T-helper 9 cell (primary cell): ENCODE results near the gene AP3D1.

Source experiments
- DNase-seq: peaks from one replicate; pipeline ENCODE4 v3.0.0-alpha.2; 2020

AP3D1 gene

DNA sequence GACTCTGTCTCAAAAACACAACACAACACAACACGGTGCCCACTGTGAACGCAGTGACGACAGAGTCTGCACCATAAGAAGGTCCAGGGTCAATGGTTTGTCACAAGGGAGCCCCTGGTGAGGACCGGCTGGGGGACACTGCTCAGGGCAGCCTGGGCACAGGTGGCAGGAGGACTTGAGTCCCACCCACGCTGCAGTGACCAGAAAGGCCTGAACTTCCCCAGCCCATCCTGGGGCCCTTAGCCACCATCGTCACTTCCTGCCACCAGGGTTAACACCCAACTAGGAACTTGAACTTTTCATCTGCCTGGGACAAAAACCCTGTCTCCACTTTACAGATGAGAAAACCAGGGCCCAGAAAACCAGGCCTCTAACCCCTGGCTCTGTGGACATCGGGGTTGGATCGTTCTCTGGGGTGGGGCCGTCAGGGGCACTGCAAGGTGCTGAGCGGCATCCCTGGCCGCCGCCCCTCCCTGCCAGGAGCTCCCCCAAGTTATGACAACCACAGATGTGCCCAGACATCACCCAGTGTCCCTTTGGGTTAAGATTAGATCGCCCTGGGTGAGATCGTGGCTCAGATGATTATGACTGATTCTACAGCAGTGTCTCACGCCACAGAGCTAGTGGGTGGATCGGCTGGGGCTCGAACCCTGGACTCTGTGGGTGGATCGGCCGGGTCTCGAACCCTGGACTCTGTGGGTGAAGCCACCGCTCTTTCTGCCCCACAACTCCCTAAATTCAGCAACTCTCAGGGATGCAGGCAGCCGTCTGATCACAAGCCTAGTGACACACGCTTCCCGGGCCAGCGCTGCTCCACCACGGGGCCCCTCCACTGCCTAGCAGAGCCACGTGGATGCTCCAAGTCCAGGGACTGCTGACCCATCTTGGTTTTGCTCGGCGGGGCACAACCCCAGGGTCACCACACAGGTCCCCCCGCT is 69.2 kb downstream of the AP3D1 start:
- peak; percentile 37 for DNase-seq

GRCh38 chr19:2080336-2080988 is 70.9 kb downstream of the AP3D1 start:
- DNase-seq = no peak

DNA sequence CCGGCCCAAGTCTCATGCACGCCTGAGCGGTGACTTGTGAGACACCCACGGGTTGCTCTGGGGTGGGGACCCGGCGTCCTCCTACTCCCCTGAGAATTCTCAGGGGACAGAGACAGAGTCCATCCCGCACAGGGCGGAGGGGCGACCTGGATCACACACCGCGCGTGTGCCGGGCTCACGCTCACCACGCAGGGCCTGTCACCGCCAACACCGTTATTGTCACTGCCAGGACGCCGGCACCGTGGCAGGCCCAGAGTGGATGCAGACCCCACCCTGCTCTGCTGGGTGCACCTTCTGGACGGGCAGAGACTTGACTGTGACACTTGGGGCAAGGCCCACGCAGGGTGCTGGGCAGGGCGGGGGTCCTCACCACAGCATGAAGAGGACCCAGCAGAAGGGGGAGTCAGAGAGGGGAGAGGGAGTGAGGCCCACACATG is 71.5 kb downstream of the AP3D1 start:
- DNase-seq = no peak

- no peak for DNase-seq
Measured at GRCh38 chr19:2079076-2079864, 72.1 kb downstream of the AP3D1 start.

- no peak for DNase-seq
Measured at GRCh38 chr19:2077833-2078619, 73.3 kb downstream of the AP3D1 start.

GRCh38 chr19:2077398-2077797 is 74.0 kb downstream of the AP3D1 start:
- no peak for DNase-seq

DNA sequence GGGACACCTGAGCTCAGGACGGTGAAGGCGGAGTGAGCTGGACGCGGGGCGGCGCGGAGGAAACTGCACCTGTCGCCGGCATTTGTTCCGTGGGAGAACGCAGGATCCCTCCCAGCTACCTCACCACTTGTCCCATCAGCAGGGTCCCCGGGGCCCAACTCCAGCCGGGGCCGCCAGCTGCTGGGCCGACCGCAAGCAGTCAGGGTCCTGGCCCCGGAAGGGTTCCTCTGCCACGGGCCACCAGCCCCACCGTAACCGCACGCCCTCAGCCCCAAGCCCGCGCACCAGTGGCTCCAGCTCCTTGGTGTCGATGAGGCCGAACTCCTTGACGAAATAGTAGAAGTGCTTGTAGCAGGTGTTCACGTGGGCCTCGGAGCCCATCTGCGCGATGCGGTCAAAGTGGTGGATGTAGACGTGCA is 74.8 kb downstream of the AP3D1 start:
- DNase-seq = no peak

- no peak for DNase-seq
Measured at GRCh38 chr19:2072757-2073551, 78.4 kb downstream of the AP3D1 start.

- no peak for DNase-seq
Measured at GRCh38 chr19:2070986-2071673, 80.2 kb downstream of the AP3D1 start.

DNA sequence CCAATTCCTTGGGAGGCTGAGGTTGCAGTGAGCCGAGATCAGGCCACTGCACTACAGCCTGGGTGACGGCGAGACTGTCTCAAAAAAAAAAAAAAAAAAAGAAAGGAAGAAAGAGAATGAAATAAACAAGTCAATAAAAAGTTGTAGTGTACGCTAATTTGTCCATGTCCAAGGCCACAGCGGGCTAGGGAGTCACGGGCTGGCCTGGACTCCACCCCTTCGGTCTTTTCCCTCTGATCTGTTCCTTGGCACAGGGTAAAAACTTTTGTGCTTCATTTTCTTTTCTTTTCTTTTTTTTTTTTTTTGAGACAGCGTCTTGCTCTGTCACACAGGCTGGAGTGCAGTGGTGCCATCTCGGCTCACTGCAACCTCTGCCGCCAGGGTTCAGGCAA is 80.9 kb downstream of the AP3D1 start:
- DNase-seq = no peak

DNA sequence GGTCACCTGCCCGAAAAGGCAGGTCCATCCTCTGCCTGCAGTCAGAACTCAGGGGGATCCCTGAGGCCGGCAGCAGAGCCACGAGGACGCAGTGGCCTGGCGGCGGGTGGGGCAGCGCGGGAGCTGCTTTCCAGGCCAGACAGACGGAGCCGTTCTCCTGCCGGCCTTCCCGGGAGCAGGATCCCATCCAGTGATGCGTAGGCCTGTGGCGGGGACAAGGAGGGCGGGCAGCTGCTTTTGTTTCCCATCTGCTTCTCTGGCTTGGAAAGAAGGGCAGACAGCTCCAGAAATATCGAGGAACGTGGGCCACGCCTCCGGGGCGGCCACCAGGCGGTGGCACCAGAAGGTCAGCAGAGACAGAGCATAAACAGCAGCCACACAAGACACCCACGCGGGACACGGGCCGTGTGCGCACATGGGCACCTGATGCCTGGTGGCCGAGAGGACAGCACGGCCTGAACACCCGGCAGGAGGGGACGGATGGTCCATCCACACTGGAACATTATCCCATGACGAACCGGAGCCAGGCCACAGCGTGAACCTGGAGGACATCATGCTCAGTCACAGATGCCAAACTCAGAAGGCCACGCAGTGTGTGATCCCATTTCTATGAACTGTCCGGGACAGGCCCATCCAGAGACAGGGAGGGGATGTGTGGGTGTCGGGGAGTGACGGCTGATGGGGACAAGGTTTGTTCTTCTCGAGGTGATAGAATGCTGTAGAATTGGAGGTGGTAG is 86.4 kb downstream of the AP3D1 start:
- no peak for DNase-seq

DNA sequence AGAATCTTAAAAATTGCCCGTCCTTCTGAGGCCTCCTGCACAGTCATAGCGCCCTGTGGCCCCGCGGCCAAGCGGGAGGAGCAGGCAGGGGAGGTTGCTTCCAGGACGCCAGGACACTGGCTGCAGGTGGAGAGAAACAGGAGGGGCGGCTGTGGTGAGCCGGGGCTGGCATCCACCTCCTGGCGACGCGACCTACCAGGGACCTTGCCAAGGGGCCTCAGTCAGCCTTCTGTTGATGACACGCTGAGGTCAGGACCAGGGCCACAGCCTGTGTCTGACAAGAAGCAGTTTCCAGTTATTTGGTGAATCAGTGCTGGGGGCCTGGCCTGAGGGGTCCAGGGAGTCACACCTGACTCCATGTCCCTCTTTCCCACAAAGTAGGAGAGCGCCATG is 87.0 kb downstream of the AP3D1 start:
- DNase-seq = no peak

DNA sequence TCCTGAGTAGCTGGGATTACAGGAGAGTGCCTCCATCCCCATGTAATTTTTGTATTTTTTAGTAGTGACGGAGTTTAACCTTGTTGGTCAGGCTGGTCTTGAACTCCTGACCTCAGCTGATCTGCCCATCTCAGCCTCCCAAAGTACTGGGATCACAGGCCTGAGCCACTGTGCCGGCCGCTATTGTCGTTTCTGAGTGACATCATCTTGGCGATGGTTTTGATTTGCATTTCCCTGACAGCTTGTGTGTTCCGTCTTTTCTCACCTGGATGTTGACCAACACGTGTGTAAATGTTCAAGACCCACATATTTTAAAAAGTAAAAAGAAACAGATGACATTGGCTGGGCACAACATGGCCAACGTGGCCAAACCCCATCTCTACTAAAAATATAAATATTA is 87.5 kb downstream of the AP3D1 start:
- DNase-seq = no peak

GRCh38 chr19:2062770-2063169 is 88.6 kb downstream of the AP3D1 start:
- DNase-seq = no peak

GRCh38 chr19:2062389-2062729 is 89.0 kb downstream of the AP3D1 start:
- no peak for DNase-seq

DNA sequence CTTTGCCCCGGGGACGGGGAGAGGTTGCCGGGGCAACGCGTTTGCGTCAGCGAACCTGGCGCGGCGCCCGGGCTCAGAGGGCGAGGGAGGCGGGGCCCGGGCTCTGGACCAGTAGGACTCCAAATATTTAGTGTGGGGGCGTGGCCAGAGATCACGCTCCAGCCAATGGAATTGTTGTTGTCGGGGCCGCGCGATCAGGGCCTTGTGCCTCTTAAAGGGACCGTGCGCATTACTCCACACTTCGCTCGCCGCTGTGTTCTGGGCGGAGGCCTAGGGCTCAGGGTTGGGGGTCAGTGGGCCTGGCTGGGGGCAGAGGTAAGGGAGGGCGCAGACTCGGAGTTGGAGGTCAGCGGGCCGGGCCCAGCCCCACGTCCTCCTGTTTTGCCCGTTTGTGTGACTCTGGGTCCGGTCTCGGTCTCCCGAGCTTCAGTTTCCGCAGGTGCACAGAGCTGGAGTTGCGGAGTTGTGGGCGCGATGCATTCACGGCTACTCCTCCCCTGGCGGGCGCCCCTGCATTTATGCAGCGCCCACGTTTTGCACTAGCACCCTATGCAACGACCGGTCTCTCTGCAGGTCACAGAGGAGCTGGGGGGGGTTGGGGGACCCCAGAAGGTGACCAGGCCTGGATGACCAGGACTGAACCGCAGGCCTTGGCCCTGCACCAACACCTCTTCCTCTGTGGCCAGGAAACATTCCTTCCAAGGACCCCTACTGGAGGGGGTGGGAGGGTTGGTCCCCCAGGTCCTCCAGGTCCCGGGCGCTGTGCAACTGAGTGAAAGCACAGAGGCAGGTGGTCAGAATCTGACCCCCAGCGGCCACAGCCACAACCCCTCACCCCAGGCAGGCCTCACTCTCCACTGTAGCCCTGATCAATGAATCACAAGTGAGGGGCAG is 89.6 kb downstream of the AP3D1 start:
- DNase-seq = peak; percentile 99

DNA sequence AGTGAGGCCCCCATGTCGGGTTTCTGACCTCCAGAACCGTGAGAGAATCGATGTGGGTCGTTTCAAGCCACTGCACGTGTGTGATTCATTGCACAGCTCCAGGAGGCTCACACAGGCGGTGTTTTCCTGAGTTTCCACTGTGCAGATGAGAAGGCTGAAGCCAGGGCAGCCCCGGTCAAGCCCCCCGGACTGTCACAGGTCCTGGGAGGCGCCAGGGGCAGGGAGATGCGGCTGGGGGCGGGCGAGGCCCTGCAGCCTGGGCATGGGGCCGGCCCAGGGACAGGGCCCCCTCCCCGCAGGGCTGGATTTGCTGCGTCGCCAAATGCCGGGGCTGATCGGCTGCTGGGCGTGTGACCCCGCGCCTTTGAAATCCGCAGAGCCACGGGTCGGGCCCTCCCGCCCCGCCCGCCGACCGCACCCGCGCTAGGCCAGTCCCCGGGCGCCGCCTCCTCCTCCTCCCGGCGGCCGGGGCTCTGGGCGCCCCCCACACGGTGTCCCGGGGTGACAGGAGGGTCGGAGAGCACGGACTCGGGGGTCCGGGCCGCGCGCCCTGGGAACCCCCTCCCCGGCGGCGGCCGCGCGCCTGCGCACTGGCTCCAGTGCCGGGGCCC is 90.4 kb downstream of the AP3D1 start:
- no peak for DNase-seq

- DNase-seq = no peak
Measured at GRCh38 chr19:2059422-2060201, 91.8 kb downstream of the AP3D1 start.
